Vagina (tissue), 2 donors: Measurements from ENCODE around the gene MPHOSPH9. TPM values are rescaled to one million over a fixed set of nuclear protein-coding genes. Genes with fewer than 3 reads are reported as not detected.

ENCODE experiments used
- DNase-seq, 2 donors: peaks; one replicate each; pipeline ENCODE4 v3.0.0-alpha.2; 2017; ENCODE audit errors: extremely low spot score in 2 of 2
- H3K27ac ChIP-seq: fragments of 200-600 bp; sonication (generic); one replicate; pipeline ENCODE4 v1.5.1; 2019
- H3K27me3 ChIP-seq: fragments of 200-600 bp; sonication (generic); one replicate; pipeline ENCODE4 v1.5.1; 2019
- H3K36me3 ChIP-seq, 2 donors: fragments of 200-600 bp; sonication (generic); one replicate each; pipeline ENCODE4 v1.5.1; 2017 to 2019
- H3K4me1 ChIP-seq: fragments of 200-600 bp; sonication (generic); one replicate; pipeline ENCODE4 v1.5.1; 2019
- H3K4me3 ChIP-seq, 2 donors: fragments of 200-600 bp; sonication (generic); 1 replicate in 1 of 2; 2 replicates in 1 of 2; pipeline ENCODE4 v1.5.1; 2016 to 2019
- H3K9me3 ChIP-seq: fragments of 200-600 bp; sonication (generic); one replicate; pipeline ENCODE4 v1.5.1; 2019
- CTCF ChIP-seq, 3 experiments: fragments of 450-650 bp in 2 of 3; fragments of 200-600 bp in 1 of 3; sonication (generic) in 1 of 3; IDR thresholded peaks; one replicate each; pipeline ENCODE4 v1.5.1; 2017 to 2019; ENCODE audit warnings: antibody characterized with exemption in 3 of 3, mild to moderate bottlenecking in 2 of 3, moderate library complexity in 2 of 3
- POLR2A ChIP-seq, 2 donors: fragments of 450-650 bp; IDR thresholded peaks; one replicate each; pipeline ENCODE4 v1.6.1; 2017; ENCODE audit warnings: antibody characterized with exemption in 2 of 2, mild to moderate bottlenecking in 2 of 2, moderate library complexity in 2 of 2
- POLR2AphosphoS5 ChIP-seq, 2 donors: sonication (generic); formaldehyde crosslinking; IDR thresholded peaks; one replicate each; pipeline ENCODE4 v1.9.0; 2017; ENCODE audit warnings: antibody characterized with exemption in 2 of 2, mild to moderate bottlenecking in 2 of 2, low read depth in 1 of 2; ENCODE audit not compliant: insufficient read depth in 1 of 2
- intact Hi-C: fragments of 100-400 bp; cut with DNase I; formaldehyde crosslinking; loops from one replicate; pipeline ENCODE4 v1.15.1; 2023
- total RNA-seq: library from RNA; depleted of rRNA; stranded (reverse); fragments of >200 nt; gene quantifications from one replicate; pipeline ENCODE4 v1.2.3, GENCODE V29; 2016

The MPHOSPH9 gene
- total RNA-seq, 1 donor from 2014 or later, result 17.9 TPM

- Histone ChIP-seq H3K4me3 (no peak overlapping the region), H3K36me3 (peaks cover 0 to 3% of the 10 kb centered on the region in 2 donors), H3K9me3 (no peaks in the 10 kb centered on the region), H3K27me3 (no peaks in the 10 kb centered on the region), H3K4me1 (no peaks in the 10 kb centered on the region), H3K27ac (no peak overlapping the region)
- intact Hi-C loops, result loop anchor here (5.0 kb wide), 1 partner anchor 176 kb away; no protein-coding TSS in a partner anchor
- TF ChIP-seq POLR2AphosphoS5 (IDR thresholded peaks at IDR 0.05; ENCODE audit: insufficient read depth in 1 of 2, low read depth in 1 of 2) (peak in 1 of 2 donors; percentile 26), POLR2A (IDR thresholded peaks at IDR 0.05) (no peak), CTCF (IDR thresholded peaks at IDR 0.05) (no peak)
- DNase-seq, result no peak
Measured at GRCh38 chr12:123163227-123163626, 69.7 kb downstream of the MPHOSPH9 start.

GRCh38 chr12:123160801-123161487 lies 72.0 kb downstream of the MPHOSPH9 start:
- intact Hi-C loops, result loop anchor here (5.0 kb wide), 1 partner anchor 174 kb away; no protein-coding TSS in a partner anchor
- no peak overlapping the region for H3K4me3 ChIP-seq
- peaks cover 0 to 3% of the 10 kb centered on the region in 2 donors for H3K36me3 ChIP-seq
- DNase-seq, result no peak
- TF ChIP-seq POLR2AphosphoS5 (IDR thresholded peaks at IDR 0.05; ENCODE audit: insufficient read depth in 1 of 2, low read depth in 1 of 2), result no peak
- no peaks in the 10 kb centered on the region for H3K27me3 ChIP-seq
- no peaks in the 10 kb centered on the region for H3K9me3 ChIP-seq
- no peaks in the 10 kb centered on the region for H3K4me1 ChIP-seq
- no peak overlapping the region for H3K27ac ChIP-seq

- H3K4me3 ChIP-seq, result no peak overlapping the region
- H3K27me3 ChIP-seq, result no peaks in the 10 kb centered on the region
- DNase-seq, result no peak
- TF ChIP-seq POLR2AphosphoS5 (IDR thresholded peaks at IDR 0.05; ENCODE audit: insufficient read depth in 1 of 2, low read depth in 1 of 2) (no peak), POLR2A (IDR thresholded peaks at IDR 0.05) (no peak), CTCF (IDR thresholded peaks at IDR 0.05) (no peak)
- H3K4me1 ChIP-seq, result peaks cover 25% of the 10 kb centered on the region
- H3K36me3 ChIP-seq, result no peaks in the 10 kb centered on the region
- no peak overlapping the region for H3K27ac ChIP-seq
- intact Hi-C loops, result no loop called here
- H3K9me3 ChIP-seq, result no peaks in the 10 kb centered on the region
Measured at GRCh38 chr12:123153906-123154305, 79.0 kb downstream of the MPHOSPH9 start.

- intact Hi-C loops, result no loop called here
- DNase-seq, result no peak
- H3K4me3 ChIP-seq, result no peak overlapping the region
- H3K4me1 ChIP-seq, result peaks cover 30% of the 10 kb centered on the region
- no peak overlapping the region for H3K27ac ChIP-seq
- TF ChIP-seq POLR2A (IDR thresholded peaks at IDR 0.05), result no peak
- no peak for TF ChIP-seq CTCF (IDR thresholded peaks at IDR 0.05)
- no peak for TF ChIP-seq POLR2AphosphoS5 (IDR thresholded peaks at IDR 0.05; ENCODE audit: insufficient read depth in 1 of 2, low read depth in 1 of 2)
- no peaks in the 10 kb centered on the region for H3K36me3 ChIP-seq
- no peaks in the 10 kb centered on the region for H3K9me3 ChIP-seq
- H3K27me3 ChIP-seq, result no peaks in the 10 kb centered on the region
Measured at GRCh38 chr12:123152833-123153232, 80.1 kb downstream of the MPHOSPH9 start.

GRCh38 chr12:123151457-123152454 lies 81.2 kb downstream of the MPHOSPH9 start:
- Histone ChIP-seq H3K27me3 (no peaks in the 10 kb centered on the region), H3K27ac (peak overlapping the region; percentile 94), H3K36me3 (no peaks in the 10 kb centered on the region), H3K4me3 (peak overlapping the region; percentile 77 to 90), H3K4me1 (peaks cover 30% of the 10 kb centered on the region), H3K9me3 (no peaks in the 10 kb centered on the region)
- TF ChIP-seq POLR2AphosphoS5 (IDR thresholded peaks at IDR 0.05; ENCODE audit: insufficient read depth in 1 of 2, low read depth in 1 of 2), result no peak
- TF ChIP-seq CTCF (IDR thresholded peaks at IDR 0.05), result no peak
- no peak for TF ChIP-seq POLR2A (IDR thresholded peaks at IDR 0.05)
- intact Hi-C loops, result loop anchor here (2.0 kb wide), 1 partner anchor 109 kb away; no protein-coding TSS in a partner anchor
- DNase-seq, result peak in 1 of 2 donors; percentile 83
